Activated effector memory CD4-positive, alpha-beta T cell treated with Interleukin-2 at 50 U/mL for 16 hours (primary cell): Measurements from ENCODE around the gene S100A12.

Experiments used
- DNase-seq: peaks from one replicate; pipeline ENCODE4 v3.0.0-alpha.2; 2020

S100A12 gene

DNA sequence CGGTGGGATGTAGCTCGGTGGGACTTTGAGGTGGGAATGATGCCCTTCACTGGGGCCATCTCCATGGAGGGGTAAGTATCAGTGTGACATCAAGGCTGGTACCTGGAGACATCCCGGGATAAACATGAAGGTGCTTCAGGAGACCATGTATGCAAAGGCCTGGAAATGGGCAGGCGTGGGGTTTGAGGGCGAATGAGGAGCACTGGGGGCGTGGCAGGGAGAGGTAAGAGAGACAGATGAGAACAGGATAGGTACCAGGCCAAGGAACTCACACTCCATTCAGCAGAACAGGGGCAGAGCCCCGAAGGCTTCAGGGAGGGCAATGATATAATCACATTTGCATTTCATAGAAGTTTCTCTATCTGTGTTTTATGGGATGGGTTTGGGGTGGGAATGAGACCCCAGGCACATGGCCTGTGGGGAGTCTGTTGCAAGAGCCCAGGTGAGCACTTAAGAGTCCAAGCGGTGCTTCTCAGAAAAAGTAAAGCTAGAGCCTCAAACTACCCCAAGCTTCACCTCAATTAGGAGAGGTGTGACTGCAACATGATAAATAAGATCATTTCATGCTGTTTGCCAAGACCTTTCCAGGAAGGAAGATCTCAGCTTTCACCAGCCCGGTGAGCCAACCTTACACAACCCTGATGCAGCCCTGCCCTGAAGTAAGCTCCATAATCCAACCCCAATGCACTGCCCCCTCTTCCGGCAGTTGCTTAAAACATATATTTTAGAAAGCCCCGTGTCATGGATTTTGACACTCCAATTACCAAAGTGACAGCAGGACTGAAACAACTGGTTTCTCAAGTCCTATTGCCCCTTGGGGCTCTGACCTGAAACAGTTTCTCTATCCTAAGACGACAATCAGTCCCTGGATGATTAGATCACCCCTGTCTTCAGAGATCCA, 10.4 kb downstream of the S100A12 start:
- no peak for DNase-seq

- DNase-seq, result no peak
These were observed 11.3 kb downstream of the S100A12 start for GRCh38 chr1:153364156-153364555.

DNA sequence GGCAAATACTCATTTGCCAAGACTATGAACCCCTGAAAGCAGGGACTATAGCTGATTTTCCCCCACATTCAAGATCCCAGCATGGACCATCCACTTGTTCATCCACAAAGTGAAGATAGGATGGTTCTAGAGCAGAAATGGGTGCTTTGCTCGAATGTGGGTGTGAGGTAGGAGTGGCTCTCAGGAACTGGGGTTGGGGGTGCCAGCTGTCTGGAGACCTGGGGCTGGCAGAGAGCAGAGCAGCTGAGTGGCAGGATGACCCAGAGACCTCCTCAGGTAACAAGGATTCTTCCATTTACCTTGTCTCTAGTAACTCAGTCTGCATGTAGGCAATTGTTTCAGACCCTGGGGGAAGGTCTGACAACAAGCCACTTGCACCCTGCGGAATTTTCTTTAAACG, 11.8 kb downstream of the S100A12 start:
- no peak for DNase-seq

- DNase-seq, result no peak
These were observed 13.1 kb downstream of the S100A12 start for GRCh38 chr1:153362187-153362775.

DNA sequence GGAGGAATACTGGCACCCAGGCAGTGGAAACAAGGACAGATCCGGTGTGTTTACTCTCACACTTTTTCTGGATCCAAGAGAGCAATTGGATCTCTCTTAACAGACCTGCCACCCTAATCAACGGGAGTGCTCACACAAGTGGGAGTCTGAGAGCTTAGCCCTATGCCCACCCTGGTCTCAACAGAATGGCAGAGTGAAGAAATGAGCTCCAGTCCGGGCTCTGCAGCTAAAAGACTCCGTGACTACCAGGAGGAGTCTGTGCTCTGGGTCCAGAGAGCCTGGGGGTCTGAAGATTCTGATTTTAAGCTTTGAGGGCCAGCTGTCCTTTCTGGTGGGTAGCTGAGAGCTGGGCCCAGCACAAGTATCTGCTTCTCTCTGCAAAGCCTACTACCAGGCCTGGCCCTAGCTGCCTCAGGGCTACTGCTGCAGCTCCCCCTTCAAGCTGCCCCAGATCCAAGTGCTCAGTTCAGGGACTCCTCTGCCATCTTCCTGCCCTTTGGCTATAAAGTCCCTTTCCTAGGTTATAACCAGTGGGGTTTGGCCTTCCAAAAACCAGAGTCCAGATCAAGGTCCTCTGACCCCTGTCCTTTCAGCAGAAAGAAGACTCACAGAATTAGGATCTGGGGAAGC, 13.8 kb downstream of the S100A12 start:
- DNase-seq, result no peak

DNA sequence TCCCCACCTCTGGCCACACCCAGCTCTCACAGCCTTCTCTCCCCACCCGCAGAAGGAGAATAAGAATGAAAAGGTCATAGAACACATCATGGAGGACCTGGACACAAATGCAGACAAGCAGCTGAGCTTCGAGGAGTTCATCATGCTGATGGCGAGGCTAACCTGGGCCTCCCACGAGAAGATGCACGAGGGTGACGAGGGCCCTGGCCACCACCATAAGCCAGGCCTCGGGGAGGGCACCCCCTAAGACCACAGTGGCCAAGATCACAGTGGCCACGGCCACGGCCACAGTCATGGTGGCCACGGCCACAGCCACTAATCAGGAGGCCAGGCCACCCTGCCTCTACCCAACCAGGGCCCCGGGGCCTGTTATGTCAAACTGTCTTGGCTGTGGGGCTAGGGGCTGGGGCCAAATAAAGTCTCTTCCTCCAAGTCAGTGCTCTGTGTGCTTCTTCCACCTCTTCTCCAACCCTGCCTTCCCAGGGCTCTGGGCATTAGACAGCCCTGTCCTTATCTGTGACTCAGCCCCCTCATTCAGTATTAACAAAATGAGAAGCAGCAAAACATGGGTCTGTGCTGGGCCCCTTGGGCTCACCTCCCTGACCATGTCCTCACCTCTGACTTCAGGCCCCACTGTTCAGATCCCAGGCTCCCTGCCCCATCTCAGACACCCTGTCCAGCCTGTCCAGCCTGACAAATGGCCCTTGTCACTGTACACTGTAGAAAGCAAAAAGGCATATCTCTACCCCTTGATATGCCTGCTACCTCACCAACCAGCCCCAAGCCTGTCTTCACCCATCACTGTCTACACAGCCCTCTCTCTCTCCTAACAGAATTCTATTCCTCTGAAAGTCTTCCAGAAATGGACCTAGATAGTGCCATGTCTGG, 14.6 kb downstream of the S100A12 start:
- no peak for DNase-seq

GRCh38 chr1:153360190-153360589, 15.2 kb downstream of the S100A12 start:
- no peak for DNase-seq

DNA sequence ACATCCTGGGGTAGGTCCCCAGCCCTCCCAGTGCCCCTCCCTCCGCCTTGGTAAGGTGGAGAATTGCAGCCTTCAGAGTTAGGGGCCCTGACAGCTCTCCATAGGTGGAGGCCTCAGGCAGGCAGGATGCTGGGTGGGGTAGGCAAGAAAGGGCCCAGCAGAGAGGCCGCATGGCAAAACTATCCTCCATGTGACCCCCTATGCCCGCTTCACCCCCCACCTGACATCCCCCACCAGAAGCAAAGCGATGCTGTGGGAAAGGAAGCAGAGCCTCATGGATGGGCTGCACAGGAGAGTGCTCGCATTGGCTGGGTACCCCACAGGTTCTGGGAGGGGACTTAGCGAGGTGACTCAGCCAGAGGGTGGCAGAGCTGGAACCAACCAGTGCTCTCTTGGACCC, 16.2 kb downstream of the S100A12 start:
- DNase-seq, result no peak

DNA sequence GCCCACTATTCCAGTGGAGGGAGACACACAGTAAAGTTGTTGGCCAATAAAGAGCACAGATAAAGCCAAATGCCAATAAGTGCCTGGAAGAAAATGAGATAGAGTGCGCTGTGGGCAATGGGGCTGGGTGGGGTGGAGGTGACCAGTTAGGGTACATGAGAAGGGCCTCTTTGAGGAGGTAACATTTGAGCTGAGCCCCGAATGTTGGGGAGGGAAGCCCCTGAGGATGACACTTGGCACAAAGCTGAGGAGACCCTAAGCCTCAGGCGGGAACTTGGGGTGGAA, 16.8 kb downstream of the S100A12 start:
- DNase-seq, result no peak

- DNase-seq, result no peak
These were observed 17.3 kb downstream of the S100A12 start, which contains the start of gene S100A9 for GRCh38 chr1:153357853-153358690. Gene S100A9 (plus strand): TSS chr1:153357854. CDS start chr1:153358284, 430 bp downstream.

DNA sequence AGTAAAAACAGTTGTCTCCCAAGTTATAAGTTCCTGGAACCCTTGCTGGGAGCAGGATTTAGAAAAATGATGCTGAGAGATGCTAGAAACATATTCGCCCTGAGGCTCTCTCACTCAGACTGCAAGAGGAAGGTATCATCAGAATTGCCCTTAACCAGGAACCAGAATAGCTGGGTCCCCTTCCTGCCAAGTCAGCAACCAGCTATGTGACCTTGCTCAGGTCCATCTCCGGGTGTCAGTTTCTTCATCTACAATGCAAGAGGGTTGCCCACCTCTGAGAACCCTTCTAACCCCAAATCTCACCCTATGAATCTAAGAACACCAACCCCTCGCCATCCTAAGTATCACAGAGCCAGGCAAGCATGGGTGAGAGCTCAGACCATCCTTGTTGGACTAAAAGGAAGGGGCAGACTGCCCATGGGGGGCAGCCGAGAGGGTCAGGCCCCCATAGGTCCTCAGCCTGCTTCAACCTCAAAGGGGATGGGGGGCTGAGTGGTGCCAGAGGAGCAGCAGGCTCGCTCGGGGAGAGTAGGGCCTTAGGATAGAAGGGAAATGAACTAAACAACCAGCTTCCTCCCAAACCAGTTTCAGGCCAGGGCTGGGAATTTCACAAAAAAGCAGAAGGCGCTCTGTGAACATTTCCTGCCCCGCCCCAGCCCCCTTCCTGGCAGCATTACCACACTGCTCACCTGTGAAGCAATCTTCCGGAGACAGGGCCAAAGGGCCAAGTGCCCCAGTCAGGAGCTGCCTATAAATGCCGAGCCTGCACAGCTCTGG, 18.2 kb downstream of the S100A12 start:
- no peak for DNase-seq

DNA sequence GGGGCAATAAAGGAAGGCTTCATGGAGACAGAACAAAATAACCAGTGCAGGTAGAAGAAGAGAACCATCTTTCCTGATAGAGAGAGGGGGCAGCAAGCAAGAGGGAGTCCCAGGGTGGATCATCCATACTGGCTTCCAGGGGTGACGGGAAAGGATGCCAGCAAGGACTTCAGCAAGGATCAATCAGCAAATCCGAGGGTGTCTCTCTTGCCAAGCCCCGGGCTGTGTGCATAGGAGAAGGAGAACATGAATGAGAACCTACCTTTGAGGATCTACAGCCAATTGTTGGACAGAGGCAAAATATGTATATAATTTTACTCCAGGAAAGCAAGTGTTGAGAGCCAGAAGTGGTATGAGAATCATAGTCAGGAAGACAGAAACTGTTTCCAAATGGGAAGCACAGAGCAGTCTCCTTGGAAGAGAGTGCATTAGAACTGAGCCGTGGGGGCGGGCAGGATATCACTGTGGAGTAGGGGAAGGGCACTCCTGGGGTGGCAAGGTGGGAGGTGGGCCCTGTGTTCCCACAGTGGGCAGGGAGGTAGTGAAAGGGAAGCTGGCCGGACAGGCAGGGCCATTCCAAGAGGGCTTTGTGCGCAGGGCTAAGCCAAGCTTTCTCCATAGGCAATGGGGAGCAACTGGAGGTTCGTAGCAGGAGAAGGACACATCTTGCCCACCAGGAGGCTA, 18.9 kb downstream of the S100A12 start:
- DNase-seq, result no peak

DNA sequence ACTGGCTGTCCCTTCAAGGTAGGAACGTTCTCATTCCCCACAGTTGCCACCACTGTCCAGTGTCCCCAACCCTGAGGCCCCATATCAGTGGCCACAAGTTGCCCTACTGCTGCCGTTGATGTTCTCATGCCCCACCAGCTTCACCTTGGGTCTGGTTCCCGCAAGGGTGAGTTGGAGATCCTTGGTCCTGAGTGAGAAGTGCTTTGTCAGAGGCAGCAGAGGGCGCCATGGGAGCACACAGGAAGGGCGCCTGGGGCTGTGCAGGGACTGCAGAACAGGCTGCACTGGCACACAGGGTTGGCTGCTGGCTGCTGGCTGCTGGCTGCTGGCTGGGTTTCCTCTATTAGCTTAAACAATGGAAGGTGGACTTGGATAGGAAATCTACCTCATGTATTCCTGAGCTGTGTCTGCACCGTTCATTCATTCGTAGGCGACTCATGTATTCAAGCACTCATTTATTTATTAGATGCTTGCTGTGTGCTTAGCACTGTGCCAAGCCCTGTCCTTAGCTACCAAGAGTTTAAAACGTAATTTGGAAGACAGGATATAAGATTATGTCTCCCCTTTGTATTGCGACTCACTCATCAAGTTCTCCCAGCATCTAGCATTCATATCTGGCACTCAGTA, 19.9 kb downstream of the S100A12 start:
- no peak for DNase-seq

- DNase-seq, result no peak
These were observed 20.8 kb downstream of the S100A12 start for GRCh38 chr1:153354515-153355193.

- DNase-seq, result no peak
These were observed 22.0 kb downstream of the S100A12 start for GRCh38 chr1:153353226-153353947.

GRCh38 chr1:153352523-153352922, 22.9 kb downstream of the S100A12 start:
- peak; percentile 41 for DNase-seq

- no peak for DNase-seq
These were observed 25.0 kb downstream of the S100A12 start for GRCh38 chr1:153350321-153350957.
